Effector memory CD8-positive, alpha-beta T cell (primary cell): ENCODE results near the gene OGA.
"Not testable (repeated sequence)": the region's sequence is repeated elsewhere in the genome, so short reads cannot be mapped to it uniquely, and the experiment has no call there.

Experiments
- ATAC-seq: fragments of 150-1000 bp; cut with Tn5 transposase; replicated peaks from 2 replicates; pipeline ENCODE4 v1.10.0; 2021; ENCODE audit warnings: mild to moderate bottlenecking, moderate library complexity
- DNase-seq, 3 experiments: peaks; one replicate each; pipeline ENCODE4 v3.0.0; 2021
- H3K27ac Mint-ChIP-seq, 2 donors: one replicate each; pipeline ENCODE4 v1.8.0; 2022; ENCODE audit warnings: mild to moderate bottlenecking in 2 of 2, mixed read lengths in 2 of 2, moderate library complexity in 2 of 2
- H3K27me3 Mint-ChIP-seq, 2 donors: one replicate each; pipeline ENCODE4 v1.8.0; 2022; ENCODE audit warnings: mixed read lengths in 2 of 2
- H3K36me3 Mint-ChIP-seq: one replicate; pipeline ENCODE4 v1.8.0; 2022; ENCODE audit warnings: mild to moderate bottlenecking, moderate library complexity, mixed read lengths; ENCODE audit not compliant: insufficient read depth
- H3K4me1 Mint-ChIP-seq, 2 donors: one replicate each; pipeline ENCODE4 v1.8.0; 2022; ENCODE audit warnings: low read depth in 2 of 2, mixed read lengths in 2 of 2
- H3K4me3 Mint-ChIP-seq, 2 donors: one replicate each; pipeline ENCODE4 v1.8.0; 2022; ENCODE audit warnings: mild to moderate bottlenecking in 2 of 2, mixed read lengths in 2 of 2, moderate library complexity in 2 of 2
- H3K9me3 Mint-ChIP-seq, 2 donors: one replicate each; pipeline ENCODE4 v1.8.0; 2022; ENCODE audit warnings: mixed read lengths in 2 of 2

The OGA gene

DNA sequence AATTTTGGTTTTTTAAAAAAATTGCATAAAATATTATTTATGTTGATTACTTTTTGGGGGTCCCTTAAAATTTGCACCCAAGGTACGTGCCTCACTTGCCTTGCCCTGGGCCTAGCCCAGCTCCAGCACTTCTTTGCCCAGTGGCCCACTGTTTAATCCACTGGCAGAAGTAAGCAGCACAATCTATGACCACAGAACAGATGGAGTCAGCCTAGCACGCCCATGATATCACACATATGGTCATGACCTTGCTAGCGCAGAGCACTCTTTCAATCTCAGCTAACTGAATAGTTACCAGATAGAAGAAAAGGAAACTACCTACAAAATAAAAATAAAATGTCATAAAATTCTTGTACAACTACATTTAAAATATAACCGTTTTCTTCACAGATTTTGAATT lies 5.6 kb downstream of the OGA start:
- Mint-ChIP-seq H3K4me3 (peak overlapping the region; percentile 14 to 98), H3K27me3 (no peaks in the 10 kb centered on the region), H3K4me1 (peaks cover 26 to 52% of the 10 kb centered on the region in 2 donors), H3K27ac (peak overlapping the region; percentile 8 to 56), H3K9me3 (no peaks in the 10 kb centered on the region), H3K36me3 (peaks cover 78% of the 10 kb centered on the region)
- ATAC-seq (no peak), DNase-seq (no peak)

DNA sequence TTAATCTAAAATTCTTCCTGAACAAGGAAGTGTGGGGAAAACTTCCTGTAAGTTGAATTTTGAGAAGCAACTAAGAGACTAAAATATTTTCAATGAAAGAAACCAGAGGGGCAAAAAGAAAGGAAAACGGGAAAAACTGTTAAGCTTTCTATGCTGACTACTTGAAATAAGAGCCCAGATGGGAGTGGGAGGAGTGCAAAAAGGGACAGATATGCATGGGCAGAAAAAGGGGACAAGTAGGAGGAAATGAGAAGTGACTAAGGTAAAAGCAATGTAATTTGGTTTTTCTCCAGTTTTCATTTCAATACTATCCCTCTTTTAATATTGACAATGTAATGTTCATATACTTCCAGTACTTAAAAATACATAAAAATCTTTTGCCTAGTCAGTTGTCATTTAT lies 11.1 kb downstream of the OGA start:
- Mint-ChIP-seq H3K9me3 (no peaks in the 10 kb centered on the region), H3K36me3 (peaks cover 100% of the 10 kb centered on the region), H3K4me1 (peaks cover 7 to 18% of the 10 kb centered on the region in 2 donors), H3K27ac (peak overlapping the region in 1 of 2 donors; percentile 45), H3K27me3 (no peaks in the 10 kb centered on the region), H3K4me3 (no peak overlapping the region)
- no peak for DNase-seq
- ATAC-seq, result no peak

DNA sequence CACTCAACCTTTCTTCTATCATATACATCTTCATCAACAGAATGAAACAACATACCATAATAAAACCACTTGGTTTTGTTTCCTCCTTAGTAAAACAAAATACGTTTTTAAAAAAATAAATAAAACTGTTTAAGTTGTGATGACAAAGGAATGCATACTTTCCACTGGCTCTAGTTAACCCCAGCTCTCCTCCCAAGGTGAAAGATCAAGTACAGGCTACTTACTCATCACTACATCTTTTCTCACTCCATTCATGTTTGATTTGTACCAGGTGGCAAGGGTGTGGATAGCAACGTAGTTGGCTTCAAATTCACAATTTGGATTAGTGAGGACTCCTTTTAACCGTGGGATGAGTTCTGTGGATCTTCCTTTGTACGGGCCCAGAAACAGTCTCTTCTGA lies 14.7 kb downstream of the OGA start:
- ATAC-seq (no peak), DNase-seq (no peak)
- Mint-ChIP-seq H3K27ac (no peak overlapping the region), H3K27me3 (no peaks in the 10 kb centered on the region), H3K9me3 (no peaks in the 10 kb centered on the region), H3K4me3 (no peak overlapping the region), H3K4me1 (peaks cover 16 to 35% of the 10 kb centered on the region in 2 donors), H3K36me3 (peaks cover 100% of the 10 kb centered on the region)

DNA sequence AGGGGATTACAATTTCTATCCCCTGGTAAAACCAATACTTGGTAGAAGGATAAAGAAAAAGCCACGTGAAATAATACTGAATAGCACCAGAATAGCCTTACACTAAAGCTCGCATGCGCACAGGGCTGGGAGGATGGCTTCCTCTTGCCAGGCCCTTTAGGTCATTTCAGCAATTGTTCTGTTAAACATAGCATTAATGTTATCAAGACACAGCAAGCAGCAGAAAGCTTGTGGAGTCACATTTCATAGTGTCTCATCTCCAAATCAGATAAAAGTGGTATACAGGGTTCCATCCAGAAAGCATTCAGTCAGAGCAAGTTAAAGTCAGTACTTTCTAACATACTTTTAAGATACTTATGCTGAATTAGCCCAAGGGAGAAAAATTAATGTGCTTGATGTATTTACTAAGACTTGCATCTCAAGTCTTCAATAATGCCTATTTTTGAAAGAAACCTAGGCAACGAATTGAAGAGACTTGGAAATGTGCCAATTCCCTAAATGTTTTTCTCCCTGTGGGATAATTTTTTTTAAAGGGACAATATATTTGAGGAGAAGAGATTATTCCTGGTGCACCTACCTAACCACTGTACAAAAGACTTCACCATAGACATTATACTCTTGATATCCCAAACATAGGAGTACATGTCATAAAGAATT lies 20.7 kb downstream of the OGA start:
- H3K4me3 Mint-ChIP-seq, result no peak overlapping the region
- no peak for DNase-seq
- H3K36me3 Mint-ChIP-seq, result peaks cover 98% of the 10 kb centered on the region
- no peak for ATAC-seq
- H3K9me3 Mint-ChIP-seq, result no peaks in the 10 kb centered on the region
- peaks cover 22 to 51% of the 10 kb centered on the region in 2 donors for H3K4me1 Mint-ChIP-seq
- H3K27me3 Mint-ChIP-seq, result no peaks in the 10 kb centered on the region
- H3K27ac Mint-ChIP-seq, result no peak overlapping the region

DNA sequence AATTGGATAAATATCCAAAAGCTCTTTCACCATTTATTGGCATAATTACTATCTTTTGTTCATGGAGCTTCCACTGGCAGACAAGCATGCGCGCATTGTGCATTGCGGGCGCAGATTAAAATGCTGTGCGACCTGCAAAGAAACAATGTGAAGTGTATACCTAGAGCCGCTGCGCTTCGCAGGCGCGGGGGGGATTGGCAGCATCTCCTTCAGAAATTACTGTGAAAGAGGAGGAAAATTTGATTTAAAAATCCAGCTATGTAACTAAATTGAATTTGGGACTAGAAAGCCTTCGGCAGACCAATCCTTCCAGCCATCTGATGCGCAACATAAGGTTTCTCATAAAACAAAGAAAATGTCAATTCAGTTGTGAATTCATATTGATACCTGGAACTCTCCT lies 24.7 kb downstream of the OGA start:
- Mint-ChIP-seq H3K9me3 (no peaks in the 10 kb centered on the region), H3K4me3 (no peak overlapping the region), H3K36me3 (peaks cover 96% of the 10 kb centered on the region), H3K27ac (no peak overlapping the region), H3K27me3 (no peaks in the 10 kb centered on the region), H3K4me1 (peaks cover 10 to 25% of the 10 kb centered on the region in 2 donors)
- ATAC-seq (no peak), DNase-seq (no peak)

DNA sequence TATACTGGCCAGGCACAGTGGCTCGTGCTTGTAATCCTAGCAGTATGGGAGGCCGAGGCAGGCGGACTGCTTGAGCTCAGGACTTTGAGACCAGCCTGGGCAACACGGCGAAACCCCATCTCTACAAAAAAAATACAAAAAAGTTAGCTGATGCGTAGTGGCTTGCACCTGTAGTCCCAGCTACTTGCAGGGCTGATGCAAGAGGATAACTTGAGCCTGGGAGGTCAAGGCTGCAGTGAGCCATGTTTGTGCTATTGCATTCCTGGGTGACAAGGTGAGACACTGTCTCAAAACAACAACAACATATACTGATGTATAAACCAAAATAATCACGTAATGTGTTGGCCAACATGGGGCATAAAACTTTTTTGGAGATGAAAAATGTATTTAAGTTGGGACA lies 28.6 kb downstream of the OGA start:
- H3K4me1 Mint-ChIP-seq, result peaks cover 2 to 22% of the 10 kb centered on the region in 2 donors
- peak overlapping the region in 1 of 2 donors; percentile 38 for H3K27ac Mint-ChIP-seq
- DNase-seq, result no peak

DNA sequence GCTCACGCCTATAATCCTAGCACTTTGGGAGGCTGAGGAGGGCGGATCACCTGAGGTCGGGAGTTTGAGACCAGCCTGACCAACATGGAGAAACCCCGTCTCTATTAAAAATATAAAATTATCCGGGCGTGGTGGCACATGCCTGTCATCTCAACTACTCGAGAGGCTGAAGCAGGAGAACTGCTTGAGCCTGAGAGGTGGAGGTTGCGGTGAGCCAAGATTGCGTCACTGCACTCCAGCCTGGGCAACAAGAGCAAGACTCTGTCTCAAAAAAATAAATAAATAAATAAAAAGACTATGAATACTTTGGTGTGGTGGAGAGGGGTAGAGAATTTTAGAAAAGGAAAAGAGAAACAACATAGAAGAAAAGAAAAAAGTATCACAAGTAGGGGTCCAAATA lies 29.0 kb downstream of the OGA start:
- H3K27ac Mint-ChIP-seq, H3K4me3 Mint-ChIP-seq, H3K27me3 Mint-ChIP-seq, DNase-seq, H3K9me3 Mint-ChIP-seq, ATAC-seq: not testable (repeated sequence)
- Mint-ChIP-seq H3K4me1 (peaks cover 2 to 27% of the 10 kb centered on the region in 2 donors), H3K36me3 (peaks cover 95% of the 10 kb centered on the region)

More for the DNA sequence above, 28.6 kb downstream of the OGA start:
- Mint-ChIP-seq H3K4me3 (no peak overlapping the region), H3K36me3 (peaks cover 97% of the 10 kb centered on the region), H3K9me3 (no peaks in the 10 kb centered on the region), H3K27me3 (no peaks in the 10 kb centered on the region)
- no peak for ATAC-seq

DNA sequence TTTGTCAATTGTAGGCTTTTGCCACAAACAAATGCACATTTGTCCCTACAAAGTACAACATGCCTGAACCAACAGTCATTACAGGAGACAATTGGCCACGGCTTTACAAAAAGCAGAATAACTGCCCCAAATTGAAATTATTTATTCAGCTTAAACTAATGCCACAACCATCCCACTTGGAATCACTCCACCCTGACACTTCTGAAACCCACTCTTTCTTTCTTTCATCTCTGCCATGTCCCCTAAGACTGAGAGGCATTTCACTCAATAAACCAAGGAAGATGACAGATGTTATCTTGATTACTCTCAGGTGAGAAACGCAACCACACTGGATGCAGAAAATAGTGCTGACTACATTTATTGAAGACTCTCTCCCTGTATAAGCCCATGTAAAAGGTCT lies 32.4 kb downstream of the OGA start:
- H3K4me3 Mint-ChIP-seq, result no peak overlapping the region
- H3K27me3 Mint-ChIP-seq, result no peaks in the 10 kb centered on the region
- H3K27ac Mint-ChIP-seq, result no peak overlapping the region
- H3K4me1 Mint-ChIP-seq, result peaks cover 29 to 52% of the 10 kb centered on the region in 2 donors
- ATAC-seq, result no peak
- H3K36me3 Mint-ChIP-seq, result peaks cover 73% of the 10 kb centered on the region
- no peaks in the 10 kb centered on the region for H3K9me3 Mint-ChIP-seq
- DNase-seq, result no peak

DNA sequence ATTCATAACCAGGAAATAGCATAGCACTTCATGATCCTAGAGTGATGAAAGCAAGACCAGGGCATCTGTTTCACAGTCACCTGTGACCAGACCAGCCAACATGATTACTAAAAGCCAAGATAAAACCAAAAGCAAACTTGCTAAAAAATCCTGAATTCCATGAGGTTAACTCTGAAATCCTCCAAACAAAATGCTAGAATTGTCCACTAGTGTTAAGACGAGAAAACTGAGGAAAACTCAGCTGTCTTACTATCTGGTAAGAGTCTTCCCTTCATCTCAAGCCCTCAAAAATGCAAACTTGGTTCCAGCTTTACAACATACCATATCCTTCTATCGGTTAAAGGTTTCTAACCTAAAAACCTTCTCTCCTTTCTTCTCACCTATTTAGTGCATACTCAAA lies 33.7 kb downstream of the OGA start:
- Mint-ChIP-seq H3K27me3 (no peaks in the 10 kb centered on the region), H3K27ac (peak overlapping the region; percentile 6 to 55), H3K9me3 (no peaks in the 10 kb centered on the region), H3K4me1 (peaks cover 36 to 55% of the 10 kb centered on the region in 2 donors), H3K36me3 (peaks cover 63% of the 10 kb centered on the region), H3K4me3 (peak overlapping the region in 1 of 2 donors; percentile 97)
- DNase-seq (no peak), ATAC-seq (no peak)

DNA sequence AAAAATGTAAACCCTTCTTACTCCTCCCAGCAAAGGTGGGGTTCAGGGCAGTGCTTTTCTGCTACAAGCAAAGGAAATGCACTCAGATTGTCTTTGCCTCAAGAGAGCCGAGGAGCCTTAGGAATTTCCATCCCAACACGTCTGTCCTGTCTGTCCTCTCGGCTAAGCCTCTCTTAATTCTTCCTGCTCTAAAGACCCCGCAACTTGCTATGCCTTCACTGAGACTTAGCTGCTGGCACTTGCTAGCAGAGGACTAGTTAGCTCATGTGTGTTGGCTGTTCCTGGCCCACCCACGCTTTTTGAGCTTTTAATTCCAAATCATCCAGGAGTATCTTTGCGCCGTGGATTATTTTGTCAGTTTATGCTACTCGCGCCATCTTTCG lies 34.5 kb downstream of the OGA start:
- Mint-ChIP-seq H3K4me3 (peak overlapping the region; percentile 96 to 97), H3K4me1 (peaks cover 43 to 62% of the 10 kb centered on the region in 2 donors), H3K9me3 (no peaks in the 10 kb centered on the region), H3K36me3 (peaks cover 54% of the 10 kb centered on the region), H3K27ac (peak overlapping the region; percentile 95 to 96), H3K27me3 (peaks cover 7 to 8% of the 10 kb centered on the region in 2 donors)
- ATAC-seq (no peak), DNase-seq (no peak)

DNA sequence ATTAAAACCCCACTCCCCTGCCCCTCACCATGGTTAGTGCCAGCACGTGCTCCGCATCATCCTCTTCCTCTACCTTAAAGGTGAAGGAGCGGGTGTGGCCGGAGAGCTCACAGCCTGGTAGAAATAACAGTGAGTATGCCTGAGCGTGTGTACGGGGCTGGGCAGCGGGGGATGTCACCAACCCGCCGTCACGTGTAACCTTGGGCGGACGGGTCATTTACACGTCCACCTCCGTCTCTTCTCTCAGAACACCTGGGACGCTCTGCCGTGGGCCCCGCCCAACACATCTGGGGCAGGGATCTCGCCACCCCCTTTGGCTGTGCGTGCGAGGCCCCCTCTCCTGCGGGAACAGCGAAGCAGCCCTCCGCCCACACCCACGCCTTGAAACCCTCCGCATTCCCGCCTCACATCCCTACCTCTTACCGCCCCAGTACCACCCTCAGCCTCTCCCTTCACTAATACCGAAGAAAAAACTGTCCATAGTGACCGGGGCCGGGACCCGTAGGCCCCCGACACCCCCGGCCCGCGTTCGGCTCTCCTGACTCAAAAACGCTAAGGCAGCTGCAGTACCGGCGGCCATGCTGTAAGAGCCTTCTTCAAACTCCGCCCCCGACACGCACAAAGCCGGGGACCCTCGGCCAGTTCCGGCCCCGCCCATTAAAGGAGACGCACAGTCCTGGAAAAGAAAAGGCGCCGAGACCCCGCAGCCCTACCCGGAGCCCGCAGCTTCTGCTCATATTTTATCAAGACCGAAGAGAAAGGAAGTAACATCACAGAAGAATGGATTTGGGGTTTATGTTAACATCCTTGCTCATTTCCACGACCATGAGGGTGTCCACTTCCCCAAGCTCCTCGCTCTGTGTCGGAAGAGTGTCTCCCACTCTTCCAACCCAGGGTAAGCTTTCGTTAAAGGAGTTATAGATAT lies 35.2 kb downstream of the OGA start, which contains the start of gene NPM3:
NPM3 (minus strand) TSS at position 636 of the 925 bp plus-strand sequence; CDS start at position 580, 56 bp downstream.
- H3K4me1 Mint-ChIP-seq, result peaks cover 44 to 64% of the 10 kb centered on the region in 2 donors
- H3K27ac Mint-ChIP-seq, result peak within 1 kb of the TSS; percentile 95 to 96
- ATAC-seq (peak; percentile 76), DNase-seq (peak; percentile 65 to 73 (median 72))
- H3K4me3 Mint-ChIP-seq, result peak within 1 kb of the TSS; percentile 96 to 97
- peaks cover 48% of the 10 kb centered on the region for H3K36me3 Mint-ChIP-seq
- peaks cover 11 to 14% of the 10 kb centered on the region in 2 donors for H3K27me3 Mint-ChIP-seq
- no peaks in the 10 kb centered on the region for H3K9me3 Mint-ChIP-seq

DNA sequence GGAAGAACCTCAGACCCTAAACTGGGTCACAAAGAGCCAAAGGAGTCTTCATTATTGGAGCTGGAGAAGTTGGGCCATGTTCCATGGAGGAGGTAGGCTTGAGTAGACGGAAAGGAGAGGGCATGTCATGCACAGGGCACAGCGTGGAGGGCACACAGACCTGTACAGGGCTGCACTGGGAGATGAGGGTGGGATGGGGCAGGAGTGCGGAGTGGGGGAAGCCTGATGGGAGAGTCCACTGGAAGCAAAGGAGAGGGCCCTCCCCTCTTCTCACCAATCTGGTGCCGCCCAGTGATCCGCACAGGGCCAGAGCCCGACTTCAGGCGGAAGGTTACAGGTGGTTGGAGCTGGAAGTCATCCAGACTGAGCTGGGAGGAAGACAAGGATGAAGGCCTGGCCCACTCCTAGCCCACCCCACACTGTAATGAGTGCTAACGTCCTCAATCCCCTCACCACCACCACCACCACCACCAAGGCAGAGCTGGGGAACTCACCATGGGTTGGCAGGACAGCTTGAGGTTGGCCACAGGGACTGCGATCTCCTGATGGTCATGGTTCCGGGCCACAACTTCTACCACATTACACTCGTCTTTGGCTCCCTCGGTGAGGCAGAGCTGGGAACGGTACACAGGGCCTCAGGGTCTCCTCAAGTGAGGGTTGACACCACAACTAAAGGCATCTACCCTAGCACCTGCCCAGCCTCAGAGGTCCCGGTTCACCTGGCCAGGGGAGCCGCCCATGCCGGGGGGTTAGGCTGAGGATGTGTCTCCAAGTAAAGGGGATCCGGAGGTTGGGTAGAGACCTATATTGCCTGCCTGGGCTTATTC lies 36.0 kb downstream of the OGA start:
- ATAC-seq, result no peak

DNA sequence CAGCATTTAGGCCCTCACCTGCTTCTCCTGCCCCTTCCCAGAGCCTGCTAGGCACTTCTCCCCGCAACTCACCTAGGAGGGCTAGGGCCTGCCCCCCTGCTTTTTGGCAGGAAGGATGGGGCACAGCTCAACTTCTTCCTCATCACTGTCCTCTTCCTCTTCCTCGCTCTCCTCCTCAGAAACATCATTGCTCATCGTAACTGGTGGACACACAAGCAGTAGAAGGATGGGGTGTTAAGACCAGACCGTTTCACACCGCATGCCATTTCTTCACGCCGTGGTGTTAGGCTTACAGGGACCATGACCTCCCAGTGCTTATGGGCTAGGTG lies 36.6 kb downstream of the OGA start:
- DNase-seq (no peak), ATAC-seq (no peak)
- Mint-ChIP-seq H3K4me3 (peak overlapping the region; percentile 96 to 97), H3K4me1 (peaks cover 47 to 57% of the 10 kb centered on the region in 2 donors), H3K27me3 (peaks cover 25 to 29% of the 10 kb centered on the region in 2 donors), H3K36me3 (peaks cover 34% of the 10 kb centered on the region), H3K9me3 (no peaks in the 10 kb centered on the region), H3K27ac (peak overlapping the region in 1 of 2 donors; percentile 22)

More for the DNA sequence above, 36.0 kb downstream of the OGA start:
- H3K4me3 Mint-ChIP-seq, result peak overlapping the region; percentile 96 to 97
- peaks cover 39% of the 10 kb centered on the region for H3K36me3 Mint-ChIP-seq
- H3K27me3 Mint-ChIP-seq, result peaks cover 20 to 23% of the 10 kb centered on the region in 2 donors
- DNase-seq, result no peak
- peak overlapping the region; percentile 22 to 96 for H3K27ac Mint-ChIP-seq
- H3K9me3 Mint-ChIP-seq, result no peaks in the 10 kb centered on the region
- H3K4me1 Mint-ChIP-seq, result peaks cover 41 to 58% of the 10 kb centered on the region in 2 donors
